D341Med (cell line): ENCODE data around the gene C20orf173.
A peak's percentile ranks its signal among the peaks of the same experiment; 100 is the strongest.
"Not testable (repeated sequence)": the region's sequence is repeated elsewhere in the genome, so short reads cannot be mapped to it uniquely, and the experiment has no call there.

ENCODE experiments used
- DNase-seq: peaks from one replicate; pipeline ENCODE4 v3.0.0; 2012; ENCODE audit warnings: low spot score

The C20orf173 gene

GRCh38 chr20:35546127-35546526, 16.7 kb upstream of the C20orf173 start:
- DNase-seq: no peak

- DNase-seq: not testable (repeated sequence)
Observed at GRCh38 chr20:35544941-35545340, 15.5 kb upstream of the C20orf173 start.

GRCh38 chr20:35544436-35544835, 15.0 kb upstream of the C20orf173 start:
- no peak for DNase-seq

GRCh38 chr20:35542990-35543389, 13.5 kb upstream of the C20orf173 start:
- no peak for DNase-seq

- peak; percentile 99 for DNase-seq
Observed at GRCh38 chr20:35541783-35542662, 12.6 kb upstream of the C20orf173 start, which contains the start of gene ERGIC3. TSS of gene ERGIC3 (plus strand) at chr20:35542078. CDS start at chr20:35542098, 20 bp downstream.

- peak; percentile 21 for DNase-seq
Observed at GRCh38 chr20:35541118-35541782, 11.8 kb upstream of the C20orf173 start.

GRCh38 chr20:35539756-35540212, 10.3 kb upstream of the C20orf173 start:
- DNase-seq: peak; percentile 35

- DNase-seq: peak; percentile 18
Observed at GRCh38 chr20:35527122-35527769, 2.2 kb downstream of the C20orf173 start.

- DNase-seq: no peak
Observed at GRCh38 chr20:35525639-35526038, 3.8 kb downstream of the C20orf173 start.

- DNase-seq: peak; percentile 59
Observed at GRCh38 chr20:35523298-35523888, 6.1 kb downstream of the C20orf173 start.

GRCh38 chr20:35518955-35519354, 10.5 kb downstream of the C20orf173 start:
- DNase-seq: no peak

- not testable (repeated sequence) for DNase-seq
Observed at GRCh38 chr20:35517767-35518166, 11.7 kb downstream of the C20orf173 start.

GRCh38 chr20:35517125-35517524, 12.3 kb downstream of the C20orf173 start:
- DNase-seq: no peak

GRCh38 chr20:35515949-35516645, 13.4 kb downstream of the C20orf173 start:
- no peak for DNase-seq

- no peak for DNase-seq
Observed at GRCh38 chr20:35515341-35515740, 14.1 kb downstream of the C20orf173 start.

- DNase-seq: no peak
Observed at GRCh38 chr20:35514371-35514932, 15.0 kb downstream of the C20orf173 start.

- peak; percentile 71 for DNase-seq
Observed at GRCh38 chr20:35511814-35512420, 17.5 kb downstream of the C20orf173 start.

GRCh38 chr20:35510951-35511735, 18.3 kb downstream of the C20orf173 start:
- DNase-seq: no peak

GRCh38 chr20:35508493-35509218, 20.8 kb downstream of the C20orf173 start:
- DNase-seq: peak; percentile 6
